COLO829 (cell line): ENCODE measurements around the gene ZNF217.
A peak's percentile ranks its signal among the peaks of the same experiment; 100 is the strongest.
"Not testable (repeated sequence)": the region's sequence is repeated elsewhere in the genome, so short reads cannot be mapped to it uniquely, and the experiment has no call there.

Source experiments
- DNase-seq: peaks from one replicate; pipeline ENCODE4 v3.0.0; 2012; ENCODE audit warnings: low spot score

The ZNF217 gene

DNA sequence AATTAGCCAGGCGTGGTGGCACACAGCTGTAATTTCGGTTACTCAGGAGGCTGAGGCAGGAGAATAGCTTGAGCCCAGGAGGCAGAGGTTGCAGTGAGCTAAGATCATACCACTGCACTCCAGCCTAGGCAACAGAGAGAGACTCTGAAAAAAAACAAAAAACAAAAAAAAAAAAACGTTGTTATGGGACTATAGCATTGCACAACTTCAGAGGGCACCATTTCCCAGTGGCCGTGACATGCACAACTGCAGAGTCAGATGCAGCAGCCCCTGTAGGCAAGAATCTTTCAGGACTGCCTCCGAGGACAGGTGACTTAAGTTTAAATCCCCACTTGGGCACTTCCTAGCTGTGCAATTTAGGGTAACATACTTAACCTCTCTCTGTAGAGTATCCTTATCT is 64.0 kb downstream of the ZNF217 start:
- DNase-seq, result no peak

DNA sequence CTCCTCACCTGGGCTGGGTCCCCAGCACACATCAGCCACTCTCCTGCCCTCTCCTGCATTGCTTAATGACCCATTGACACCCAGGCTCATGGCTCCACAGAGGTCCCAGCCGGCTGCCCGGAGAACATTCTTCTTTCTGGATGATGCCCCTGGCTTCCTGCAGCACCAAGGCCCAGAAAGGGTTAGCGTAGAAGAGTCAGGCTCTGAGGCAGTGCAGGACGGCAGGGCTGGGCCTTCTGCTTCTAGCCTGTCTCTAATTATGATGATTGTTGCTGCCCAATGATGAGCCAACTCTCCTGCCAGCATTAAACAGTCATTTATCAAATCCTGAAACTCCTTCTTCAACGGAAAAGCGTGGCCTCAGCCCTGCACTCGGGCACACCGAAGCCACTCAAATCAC is 66.4 kb downstream of the ZNF217 start:
- no peak for DNase-seq

DNA sequence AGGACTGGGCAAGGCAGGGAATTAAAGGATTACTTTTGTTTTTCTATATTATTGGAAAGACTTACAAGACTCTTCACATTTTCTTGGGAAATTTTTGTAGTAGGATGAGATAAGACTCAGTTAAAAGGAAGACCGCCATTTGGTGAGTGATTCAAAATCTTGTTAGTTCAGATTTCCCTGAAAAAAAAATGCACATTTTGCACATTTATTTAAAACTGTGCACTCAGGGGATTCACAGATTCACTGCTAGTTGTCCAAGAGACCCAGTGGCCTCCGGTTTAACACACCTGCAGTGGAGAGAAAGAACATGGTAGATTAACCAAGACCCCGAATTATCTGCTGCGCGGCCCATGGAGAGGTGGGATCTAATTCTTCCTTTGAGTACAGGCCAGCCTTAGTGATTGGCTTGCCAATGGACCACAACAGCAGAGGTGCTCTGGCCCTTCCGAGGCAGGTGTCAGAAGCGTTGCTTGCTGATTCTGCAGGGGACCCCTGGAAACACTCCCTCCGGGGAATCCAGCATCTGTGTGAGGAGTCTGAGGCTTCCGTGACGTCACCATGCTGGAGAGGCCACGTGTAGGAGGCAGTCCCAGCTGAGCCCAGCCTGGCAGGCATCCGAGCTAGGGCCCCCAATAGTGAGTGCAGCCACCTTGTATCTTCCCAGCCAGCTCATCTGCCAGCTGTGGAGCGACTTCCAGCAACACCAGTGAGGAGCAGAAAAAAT is 68.9 kb downstream of the ZNF217 start:
- DNase-seq, result no peak

- DNase-seq, result not testable (repeated sequence)
Observed at GRCh38 chr20:53523615-53524014, 70.0 kb downstream of the ZNF217 start.

DNA sequence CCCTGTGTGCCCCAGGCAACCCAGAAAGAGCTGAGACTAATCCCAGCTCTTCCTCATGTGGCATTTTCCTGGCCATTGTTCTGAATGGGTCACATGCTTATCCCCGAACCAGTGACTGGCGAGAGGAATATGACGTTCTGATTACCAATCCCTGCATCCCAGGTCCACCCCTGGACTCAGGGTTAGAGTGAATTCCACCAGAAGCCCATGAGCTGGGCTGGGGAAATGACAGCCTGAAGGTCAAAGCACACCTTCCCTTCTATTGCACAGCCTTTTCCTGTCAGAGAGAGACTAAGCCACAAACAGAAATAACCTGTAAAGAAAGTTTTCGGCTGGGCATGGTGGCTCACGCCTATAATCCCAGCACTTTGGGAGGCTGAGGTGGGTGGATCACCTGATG is 70.9 kb downstream of the ZNF217 start:
- DNase-seq, result no peak

GRCh38 chr20:53522026-53522425 is 71.6 kb downstream of the ZNF217 start:
- no peak for DNase-seq

- DNase-seq, result peak; percentile 68
Observed at GRCh38 chr20:53521421-53521820, 72.2 kb downstream of the ZNF217 start.

GRCh38 chr20:53517146-53517545 is 76.5 kb downstream of the ZNF217 start:
- DNase-seq, result no peak
